HG03571 (cell line): ENCODE data around the gene TNRC18.
"Not testable (repeated sequence)": the region's sequence is repeated elsewhere in the genome, so short reads cannot be mapped to it uniquely, and the experiment has no call there.

Experiments used
- ATAC-seq: cut with Tn5 transposase; IDR thresholded peaks from one replicate; pipeline ENCODE4 v1.9.1; 2021; ENCODE audit not compliant: unreplicated experiment

Gene TNRC18

GRCh38 chr7:5380350-5381070, 43.1 kb downstream of the TNRC18 start:
- no peak for ATAC-seq

- ATAC-seq = no peak
These were observed 44.1 kb downstream of the TNRC18 start for GRCh38 chr7:5379546-5379945.

- no peak for ATAC-seq
These were observed 45.8 kb downstream of the TNRC18 start for GRCh38 chr7:5377816-5378215.

- ATAC-seq = no peak
These were observed 46.4 kb downstream of the TNRC18 start for GRCh38 chr7:5377279-5377678.

- no peak for ATAC-seq
These were observed 47.7 kb downstream of the TNRC18 start for GRCh38 chr7:5375925-5376324.

- no peak for ATAC-seq
These were observed 49.2 kb downstream of the TNRC18 start for GRCh38 chr7:5374464-5374863.

- ATAC-seq = no peak
These were observed 50.3 kb downstream of the TNRC18 start for GRCh38 chr7:5373300-5373699.

- ATAC-seq = no peak
These were observed 52.9 kb downstream of the TNRC18 start for GRCh38 chr7:5370454-5371353.

- ATAC-seq = no peak
These were observed 56.0 kb downstream of the TNRC18 start for GRCh38 chr7:5367661-5368060.

- ATAC-seq = peak; percentile 63
These were observed 57.5 kb downstream of the TNRC18 start for GRCh38 chr7:5365976-5366625.

GRCh38 chr7:5363729-5364128, 59.9 kb downstream of the TNRC18 start:
- ATAC-seq = no peak

- ATAC-seq = no peak
These were observed 61.2 kb downstream of the TNRC18 start for GRCh38 chr7:5362466-5362865.

- no peak for ATAC-seq
These were observed 62.0 kb downstream of the TNRC18 start for GRCh38 chr7:5361446-5362127.

- no peak for ATAC-seq
These were observed 62.7 kb downstream of the TNRC18 start for GRCh38 chr7:5360971-5361370.

- ATAC-seq = no peak
These were observed 63.2 kb downstream of the TNRC18 start for GRCh38 chr7:5360451-5360850.

GRCh38 chr7:5360021-5360420, 63.6 kb downstream of the TNRC18 start:
- ATAC-seq = not testable (repeated sequence)

GRCh38 chr7:5359344-5359743, 64.3 kb downstream of the TNRC18 start:
- ATAC-seq = no peak

GRCh38 chr7:5357951-5358350, 65.7 kb downstream of the TNRC18 start:
- no peak for ATAC-seq

- no peak for ATAC-seq
These were observed 66.9 kb downstream of the TNRC18 start for GRCh38 chr7:5356751-5357119.

- no peak for ATAC-seq
These were observed 69.0 kb downstream of the TNRC18 start for GRCh38 chr7:5354460-5355232.
